COLO829 (cell line): ENCODE measurements around the gene JUNB.

Experiments used
- DNase-seq: peaks from one replicate; pipeline ENCODE4 v3.0.0; 2012; ENCODE audit warnings: low spot score

The JUNB gene

GRCh38 chr19:12774588-12775555 is 16.4 kb upstream of the JUNB start, which contains the start of gene HOOK2:
Gene HOOK2, minus strand, starts transcription at chr19:12775552. Its CDS starts 103 bp downstream, at chr19:12775449.
- DNase-seq = no peak

GRCh38 chr19:12777217-12778016 is 13.9 kb upstream of the JUNB start:
- no peak for DNase-seq

GRCh38 chr19:12778017-12778904 is 13.0 kb upstream of the JUNB start:
- no peak for DNase-seq

GRCh38 chr19:12778905-12779161 is 12.5 kb upstream of the JUNB start:
- no peak for DNase-seq

GRCh38 chr19:12779162-12779993 is 11.9 kb upstream of the JUNB start:
- DNase-seq = no peak

- no peak for DNase-seq
Observed at GRCh38 chr19:12782174-12782423, 9.2 kb upstream of the JUNB start.

GRCh38 chr19:12782424-12783290 is 8.6 kb upstream of the JUNB start:
- DNase-seq = peak; percentile 61

GRCh38 chr19:12783291-12783848 is 7.9 kb upstream of the JUNB start:
- DNase-seq = no peak

GRCh38 chr19:12783849-12784393 is 7.4 kb upstream of the JUNB start:
- DNase-seq = no peak

GRCh38 chr19:12784394-12784870 is 6.9 kb upstream of the JUNB start:
- DNase-seq = no peak

- DNase-seq = no peak
Observed at GRCh38 chr19:12784871-12785430, 6.3 kb upstream of the JUNB start.

GRCh38 chr19:12785431-12786031 is 5.8 kb upstream of the JUNB start:
- DNase-seq = no peak

- DNase-seq = no peak
Observed at GRCh38 chr19:12786141-12786870, 5.0 kb upstream of the JUNB start.

- DNase-seq = no peak
Observed at GRCh38 chr19:12786952-12787351, 4.3 kb upstream of the JUNB start.

GRCh38 chr19:12787458-12787857 is 3.8 kb upstream of the JUNB start:
- no peak for DNase-seq

GRCh38 chr19:12788042-12788681 is 3.1 kb upstream of the JUNB start:
- no peak for DNase-seq

- DNase-seq = peak; percentile 72
Observed at GRCh38 chr19:12788682-12789097, 2.6 kb upstream of the JUNB start.
